HCT116 (cell line): Measurements from ENCODE around the gene KRTAP10-9.

Experiments
- CEBPB ChIP-seq: IDR thresholded peaks from 2 replicates; pipeline ENCODE4 v1.6.1; 2012; ENCODE audit warnings: low read depth
- CTCF ChIP-seq, 3 experiments: fragments of 200-600 bp in 1 of 3; sonication (generic) in 1 of 3; IDR thresholded peaks in 2 of 3; conservative IDR thresholded peaks in 1 of 3; 2 replicates each; pipeline ENCODE4 v1.5.1; 2012 to 2017; ENCODE audit warnings: low read depth in 2 of 3, low read length in 2 of 3, antibody characterized with exemption in 1 of 3, borderline replicate concordance in 1 of 3, control low read depth in 1 of 3, mild to moderate bottlenecking in 1 of 3, mixed read lengths in 1 of 3, mixed run types in 1 of 3, moderate library complexity in 1 of 3; ENCODE audit not compliant: insufficient read depth in 1 of 3
- SRF ChIP-seq: IDR thresholded peaks from 2 replicates; pipeline ENCODE4 v1.6.1; 2012; ENCODE audit warnings: low read depth

- no peak for TF ChIP-seq CTCF (IDR thresholded peaks at IDR 0.05 in 2 of 3, conservative IDR thresholded peaks at IDR 0.05 in 1 of 3; ENCODE audit: borderline replicate concordance in 1 of 3, insufficient read depth in 1 of 3, low read depth in 2 of 3, low read length in 2 of 3)
- TF ChIP-seq SRF: no peak
- no peak for TF ChIP-seq CEBPB
These were observed 12.4 kb downstream of the KRTAP10-9 start for GRCh38 chr21:44639331-44639655.
